K562 (cell line): Measurements from ENCODE around the gene CALHM1. TPM values are rescaled to one million over a fixed set of nuclear protein-coding genes. Genes with fewer than 3 reads are reported as not detected.

Experiments
- BRCA1 ChIP-seq, 2 experiments: fragments of 450-650 bp in 1 of 2; sonication (generic) in 1 of 2; formaldehyde crosslinking in 1 of 2; IDR thresholded peaks; 2 replicates each; pipeline versions ENCODE4 v1.5.0 to v1.6.1; 2017 to 2020; ENCODE audit warnings: mild to moderate bottlenecking in 1 of 2, missing genetic modification reagents in 1 of 2
- MEF2D ChIP-seq: conservative IDR thresholded peaks from 2 replicates; pipeline ENCODE4 v1.6.1; 2016; ENCODE audit warnings: low read depth, missing genetic modification characterization, missing compliant biosample characterization
- THRAP3 ChIP-seq: fragments of 450-650 bp; IDR thresholded peaks from 2 replicates; pipeline ENCODE4 v1.6.1; 2016; ENCODE audit warnings: mild to moderate bottlenecking, inconsistent platforms, borderline replicate concordance
- ZNF444 ChIP-seq: fragments of 250-450 bp; sonication (Bioruptor Pico); IDR thresholded peaks from 2 replicates; pipeline ENCODE4 v1.4.0; 2020; ENCODE audit warnings: mild to moderate bottlenecking, moderate library complexity
- polyA plus RNA-seq, 8 experiments: library from polyadenylated mRNA; depleted of rRNA in 4 of 8; stranded (reverse) in 5 of 8; unstranded in 3 of 8; fragments of >200 nt; fragmentation: Nextera tagmentation in 2 of 8; fragmentation: Illumina TruSeq in 1 of 8; extraction: Ambion mirVana in 2 of 8; extraction: Trizol in 1 of 8; gene quantifications; 2 replicates each; pipeline versions ENCODE4 v1.2.1 to v1.2.3, GENCODE V29; 2011 to 2014; ENCODE audit warnings: inconsistent platforms in 1 of 8, missing spikeins in 1 of 8
- total RNA-seq, 7 experiments: library from RNA; depleted of rRNA in 6 of 7; stranded (reverse); fragments of >200 nt in 6 of 7; fragmentation: Illumina TruSeq in 2 of 7; extraction: Trizol in 2 of 7; gene quantifications; 2 replicates each; pipeline versions ENCODE4 v1.2.1 to v1.2.3, GENCODE V29; 2011 to 2021; ENCODE audit warnings: low replicate concordance in 1 of 7
- TF ChIP-seq, protein P1 (sequence below): fragments of 450-650 bp; IDR thresholded peaks from 2 replicates; pipeline ENCODE4 v1.7.1; 2018; ENCODE audit warnings: mild to moderate bottlenecking, low read depth; ENCODE audit not compliant: partially characterized antibody
- TF ChIP-seq, protein P2 (sequence below), 2 experiments: fragments of 450-650 bp in 1 of 2; sonication (generic) in 1 of 2; formaldehyde crosslinking; conservative IDR thresholded peaks; 2 replicates each; pipeline versions ENCODE4 v1.4.0 to v1.8.1; 2020 to 2022; ENCODE audit warnings: mild to moderate bottlenecking in 1 of 2, missing genetic modification reagents in 1 of 2

CALHM1 gene
- total and polyA plus RNA-seq, 9 of the 15 experiments (the other 6 are each of a cell fraction or from before 2014, with no cell fraction given) = 0.03 TPM; not detected in 8

DNA sequence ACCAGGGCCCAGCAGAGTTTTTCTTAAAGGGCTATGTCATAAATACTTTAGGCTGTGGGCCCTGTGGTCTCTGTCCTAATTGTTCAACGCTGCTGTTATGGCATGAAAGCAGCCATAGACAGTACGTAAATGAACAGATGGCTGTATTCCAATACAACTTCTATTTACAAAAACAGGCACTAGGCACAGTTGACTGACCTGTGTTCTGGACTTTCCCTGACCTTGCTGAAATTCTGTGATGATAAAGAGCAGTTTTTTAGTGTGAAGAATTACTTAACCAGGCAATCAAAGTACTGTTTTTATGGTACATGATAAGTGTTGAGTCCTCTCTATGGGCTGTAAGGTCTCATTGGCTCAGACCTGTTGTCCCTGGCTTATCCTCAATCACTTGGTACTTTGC, 45.1 kb downstream of the CALHM1 start (continued):
- TF ChIP-seq, protein P1, sequence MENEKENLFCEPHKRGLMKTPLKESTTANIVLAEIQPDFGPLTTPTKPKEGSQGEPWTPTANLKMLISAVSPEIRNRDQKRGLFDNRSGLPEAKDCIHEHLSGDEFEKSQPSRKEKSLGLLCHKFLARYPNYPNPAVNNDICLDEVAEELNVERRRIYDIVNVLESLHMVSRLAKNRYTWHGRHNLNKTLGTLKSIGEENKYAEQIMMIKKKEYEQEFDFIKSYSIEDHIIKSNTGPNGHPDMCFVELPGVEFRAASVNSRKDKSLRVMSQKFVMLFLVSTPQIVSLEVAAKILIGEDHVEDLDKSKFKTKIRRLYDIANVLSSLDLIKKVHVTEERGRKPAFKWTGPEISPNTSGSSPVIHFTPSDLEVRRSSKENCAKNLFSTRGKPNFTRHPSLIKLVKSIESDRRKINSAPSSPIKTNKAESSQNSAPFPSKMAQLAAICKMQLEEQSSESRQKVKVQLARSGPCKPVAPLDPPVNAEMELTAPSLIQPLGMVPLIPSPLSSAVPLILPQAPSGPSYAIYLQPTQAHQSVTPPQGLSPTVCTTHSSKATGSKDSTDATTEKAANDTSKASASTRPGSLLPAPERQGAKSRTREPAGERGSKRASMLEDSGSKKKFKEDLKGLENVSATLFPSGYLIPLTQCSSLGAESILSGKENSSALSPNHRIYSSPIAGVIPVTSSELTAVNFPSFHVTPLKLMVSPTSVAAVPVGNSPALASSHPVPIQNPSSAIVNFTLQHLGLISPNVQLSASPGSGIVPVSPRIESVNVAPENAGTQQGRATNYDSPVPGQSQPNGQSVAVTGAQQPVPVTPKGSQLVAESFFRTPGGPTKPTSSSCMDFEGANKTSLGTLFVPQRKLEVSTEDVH = no peak
- TF ChIP-seq THRAP3 = no peak
- no peak for TF ChIP-seq MEF2D (tag)
- TF ChIP-seq, protein P2, sequence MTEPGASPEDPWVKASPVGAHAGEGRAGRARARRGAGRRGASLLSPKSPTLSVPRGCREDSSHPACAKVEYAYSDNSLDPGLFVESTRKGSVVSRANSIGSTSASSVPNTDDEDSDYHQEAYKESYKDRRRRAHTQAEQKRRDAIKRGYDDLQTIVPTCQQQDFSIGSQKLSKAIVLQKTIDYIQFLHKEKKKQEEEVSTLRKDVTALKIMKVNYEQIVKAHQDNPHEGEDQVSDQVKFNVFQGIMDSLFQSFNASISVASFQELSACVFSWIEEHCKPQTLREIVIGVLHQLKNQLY (CRISPR knock-in tag; conservative IDR thresholded peaks at IDR 0.05) = no peak
- TF ChIP-seq BRCA1 (IDR thresholded peaks at IDR 0.05) = no peak
- no peak for TF ChIP-seq BRCA1 (CRISPR knock-in tag; IDR thresholded peaks at IDR 0.05)
- no peak for TF ChIP-seq ZNF444 (CRISPR knock-in tag)

Other genes with a start within 250 kb of the CALHM1 start
Only the 7 nearest of the 9 such genes appear.
- 21.4 and 21.5 TPM in 2 replicates for gene PCGF6, start 107.8 kb downstream of the CALHM1 start, total RNA-seq (2014; rRNA removed)
- gene PCGF6, start 107.8 kb downstream of the CALHM1 start, total RNA-seq (2014; rRNA removed; fragmentation: Illumina TruSeq; extraction: Trizol) = 24.6 and 29.7 TPM in 2 replicates
- 17.9 and 18.5 TPM in 2 replicates for gene PCGF6, start 107.8 kb downstream of the CALHM1 start, total RNA-seq (2015; rRNA removed; fragmentation: Illumina TruSeq; extraction: Trizol)
- gene PCGF6, start 107.8 kb downstream of the CALHM1 start, total RNA-seq (2021) = 18.1 and 23.5 TPM in 2 replicates
- 14.6 and 23.2 TPM in 2 replicates for gene PCGF6, start 107.8 kb downstream of the CALHM1 start, polyA plus RNA-seq (2011; rRNA removed)
- gene PCGF6, start 107.8 kb downstream of the CALHM1 start, polyA plus RNA-seq (2014; fragmentation: Illumina TruSeq; extraction: Trizol) = 14.6 and 15.3 TPM in 2 replicates
- 10 to 100 TPM in 1 of 2 experiments, 1 to 10 TPM in 1; 8.4 to 10.2 TPM for gene PCGF6, start 107.8 kb downstream of the CALHM1 start, polyA plus RNA-seq (2014; fragmentation: Nextera tagmentation; extraction: Ambion mirVana)
- 17.9 and 20.6 TPM in 2 replicates for gene PCGF6, start 107.8 kb downstream of the CALHM1 start, polyA plus RNA-seq (2014; rRNA removed)
- gene TAF5, start 90.9 kb downstream of the CALHM1 start, total RNA-seq (2014; rRNA removed) = 8.0 and 12.0 TPM in 2 replicates
- gene TAF5, start 90.9 kb downstream of the CALHM1 start, total RNA-seq (2014; rRNA removed; fragmentation: Illumina TruSeq; extraction: Trizol) = 11.6 and 12.5 TPM in 2 replicates
- gene TAF5, start 90.9 kb downstream of the CALHM1 start, total RNA-seq (2015; rRNA removed; fragmentation: Illumina TruSeq; extraction: Trizol) = 11.2 and 11.9 TPM in 2 replicates
- gene TAF5, start 90.9 kb downstream of the CALHM1 start, total RNA-seq (2021) = 9.3 TPM in 2 replicates
- gene TAF5, start 90.9 kb downstream of the CALHM1 start, polyA plus RNA-seq (2011; rRNA removed) = 8.9 and 11.9 TPM in 2 replicates
- gene TAF5, start 90.9 kb downstream of the CALHM1 start, polyA plus RNA-seq (2014; fragmentation: Illumina TruSeq; extraction: Trizol) = 7.9 and 9.9 TPM in 2 replicates
- gene TAF5, start 90.9 kb downstream of the CALHM1 start, polyA plus RNA-seq (2014; fragmentation: Nextera tagmentation; extraction: Ambion mirVana) = 1 to 10 TPM; 4.2 to 5.5 TPM
- gene TAF5, start 90.9 kb downstream of the CALHM1 start, polyA plus RNA-seq (2014; rRNA removed) = 6.5 and 8.2 TPM in 2 replicates
- 182 and 185 TPM in 2 replicates for gene ATP5MK, start 62.4 kb downstream of the CALHM1 start, total RNA-seq (2014; rRNA removed)
- gene ATP5MK, start 62.4 kb downstream of the CALHM1 start, total RNA-seq (2014; rRNA removed; fragmentation: Illumina TruSeq; extraction: Trizol) = 741 and 857 TPM in 2 replicates
- 634 and 717 TPM in 2 replicates for gene ATP5MK, start 62.4 kb downstream of the CALHM1 start, total RNA-seq (2015; rRNA removed; fragmentation: Illumina TruSeq; extraction: Trizol)
- gene ATP5MK, start 62.4 kb downstream of the CALHM1 start, total RNA-seq (2021) = 497 and 564 TPM in 2 replicates
- gene ATP5MK, start 62.4 kb downstream of the CALHM1 start, polyA plus RNA-seq (2011; rRNA removed) = 564 and 776 TPM in 2 replicates
- gene ATP5MK, start 62.4 kb downstream of the CALHM1 start, polyA plus RNA-seq (2014; fragmentation: Illumina TruSeq; extraction: Trizol) = 906 and 923 TPM in 2 replicates
- 1,000 to 10,000 TPM; 1,599 to 1,810 TPM for gene ATP5MK, start 62.4 kb downstream of the CALHM1 start, polyA plus RNA-seq (2014; fragmentation: Nextera tagmentation; extraction: Ambion mirVana)
- gene ATP5MK, start 62.4 kb downstream of the CALHM1 start, polyA plus RNA-seq (2014; rRNA removed) = 553 and 576 TPM in 2 replicates
- gene PDCD11, start 62.3 kb downstream of the CALHM1 start, total RNA-seq (2014; rRNA removed) = 50.0 and 58.4 TPM in 2 replicates
- 51.1 and 52.9 TPM in 2 replicates for gene PDCD11, start 62.3 kb downstream of the CALHM1 start, total RNA-seq (2014; rRNA removed; fragmentation: Illumina TruSeq; extraction: Trizol)
- gene PDCD11, start 62.3 kb downstream of the CALHM1 start, total RNA-seq (2015; rRNA removed; fragmentation: Illumina TruSeq; extraction: Trizol) = 55.0 and 57.8 TPM in 2 replicates
- 73.8 and 74.1 TPM in 2 replicates for gene PDCD11, start 62.3 kb downstream of the CALHM1 start, total RNA-seq (2021)
- 29.4 and 31.5 TPM in 2 replicates for gene PDCD11, start 62.3 kb downstream of the CALHM1 start, polyA plus RNA-seq (2011; rRNA removed)
- 49.5 and 57.4 TPM in 2 replicates for gene PDCD11, start 62.3 kb downstream of the CALHM1 start, polyA plus RNA-seq (2014; fragmentation: Illumina TruSeq; extraction: Trizol)
- gene PDCD11, start 62.3 kb downstream of the CALHM1 start, polyA plus RNA-seq (2014; fragmentation: Nextera tagmentation; extraction: Ambion mirVana) = 10 to 100 TPM; 14.8 to 18.8 TPM
- gene PDCD11, start 62.3 kb downstream of the CALHM1 start, polyA plus RNA-seq (2014; rRNA removed) = 36.6 and 43.5 TPM in 2 replicates
- gene CALHM2, start 6.5 kb downstream of the CALHM1 start, total RNA-seq (2014; rRNA removed) = not detected in 2 replicates
- not detected in 2 replicates for gene CALHM2, start 6.5 kb downstream of the CALHM1 start, total RNA-seq (2014; rRNA removed; fragmentation: Illumina TruSeq; extraction: Trizol)
- not detected in 2 replicates for gene CALHM2, start 6.5 kb downstream of the CALHM1 start, total RNA-seq (2015; rRNA removed; fragmentation: Illumina TruSeq; extraction: Trizol)
- gene CALHM2, start 6.5 kb downstream of the CALHM1 start, total RNA-seq (2021) = 0.16 TPM in 1 of 2 replicates, not detected in the other
- 0.08 and 0.39 TPM in 2 replicates for gene CALHM2, start 6.5 kb downstream of the CALHM1 start, polyA plus RNA-seq (2011; rRNA removed)
- gene CALHM2, start 6.5 kb downstream of the CALHM1 start, polyA plus RNA-seq (2014; fragmentation: Illumina TruSeq; extraction: Trizol) = not detected in 2 replicates
- gene CALHM2, start 6.5 kb downstream of the CALHM1 start, polyA plus RNA-seq (2014; fragmentation: Nextera tagmentation; extraction: Ambion mirVana) = under 1 TPM; 0.13 to 0.14 TPM
- not detected in 2 replicates for gene CALHM2, start 6.5 kb downstream of the CALHM1 start, polyA plus RNA-seq (2014; rRNA removed)
- not detected in 2 replicates for gene CALHM3, start 20.3 kb upstream of the CALHM1 start, total RNA-seq (2014; rRNA removed)
- gene CALHM3, start 20.3 kb upstream of the CALHM1 start, total RNA-seq (2014; rRNA removed; fragmentation: Illumina TruSeq; extraction: Trizol) = not detected in 2 replicates
- gene CALHM3, start 20.3 kb upstream of the CALHM1 start, total RNA-seq (2015; rRNA removed; fragmentation: Illumina TruSeq; extraction: Trizol) = not detected in 2 replicates
- not detected in 2 replicates for gene CALHM3, start 20.3 kb upstream of the CALHM1 start, total RNA-seq (2021)
- gene CALHM3, start 20.3 kb upstream of the CALHM1 start, polyA plus RNA-seq (2011; rRNA removed) = not detected in 2 replicates
- gene CALHM3, start 20.3 kb upstream of the CALHM1 start, polyA plus RNA-seq (2014; fragmentation: Illumina TruSeq; extraction: Trizol) = not detected in 2 replicates
- gene CALHM3, start 20.3 kb upstream of the CALHM1 start, polyA plus RNA-seq (2014; fragmentation: Nextera tagmentation; extraction: Ambion mirVana) = not detected
- gene CALHM3, start 20.3 kb upstream of the CALHM1 start, polyA plus RNA-seq (2014; rRNA removed) = not detected in 2 replicates
- 0.08 and 0.45 TPM in 2 replicates for gene NEURL1, start 34.8 kb upstream of the CALHM1 start, total RNA-seq (2014; rRNA removed)
- gene NEURL1, start 34.8 kb upstream of the CALHM1 start, total RNA-seq (2014; rRNA removed; fragmentation: Illumina TruSeq; extraction: Trizol) = not detected in 2 replicates
- not detected in 2 replicates for gene NEURL1, start 34.8 kb upstream of the CALHM1 start, total RNA-seq (2015; rRNA removed; fragmentation: Illumina TruSeq; extraction: Trizol)
- gene NEURL1, start 34.8 kb upstream of the CALHM1 start, total RNA-seq (2021) = 0.11 and 0.20 TPM in 2 replicates
- 0.20 and 0.21 TPM in 2 replicates for gene NEURL1, start 34.8 kb upstream of the CALHM1 start, polyA plus RNA-seq (2011; rRNA removed)
- gene NEURL1, start 34.8 kb upstream of the CALHM1 start, polyA plus RNA-seq (2014; fragmentation: Illumina TruSeq; extraction: Trizol) = 0.26 TPM in 1 of 2 replicates, not detected in the other
- under 1 TPM in 1 of 2 experiments, not detected in 1; 0.01 TPM for gene NEURL1, start 34.8 kb upstream of the CALHM1 start, polyA plus RNA-seq (2014; fragmentation: Nextera tagmentation; extraction: Ambion mirVana)
- gene NEURL1, start 34.8 kb upstream of the CALHM1 start, polyA plus RNA-seq (2014; rRNA removed) = 0.04 TPM in 1 of 2 replicates, not detected in the other